Measurements from ENCODE around the gene FAAH2.
"Not testable (repeated sequence)": the region's sequence is repeated elsewhere in the genome, so short reads cannot be mapped to it uniquely, and the experiment has no call there.

FAAH2 gene

GRCh38 chrX:57286507-57287251 is at the start of gene FAAH2:
FAAH2 (plus strand) TSS chrX:57286706; CDS start chrX:57286826, 120 bp downstream.
- peak; percentile 2 for DNase-seq (ENCODE audit: low read depth, low spot score)

- no peak for DNase-seq (ENCODE audit: low read depth, low spot score)
Measured at GRCh38 chrX:57241967-57242366, 44.5 kb upstream of the FAAH2 start.

GRCh38 chrX:57251965-57252364 is 34.5 kb upstream of the FAAH2 start:
- DNase-seq (ENCODE audit: low read depth, low spot score), result no peak

DNA sequence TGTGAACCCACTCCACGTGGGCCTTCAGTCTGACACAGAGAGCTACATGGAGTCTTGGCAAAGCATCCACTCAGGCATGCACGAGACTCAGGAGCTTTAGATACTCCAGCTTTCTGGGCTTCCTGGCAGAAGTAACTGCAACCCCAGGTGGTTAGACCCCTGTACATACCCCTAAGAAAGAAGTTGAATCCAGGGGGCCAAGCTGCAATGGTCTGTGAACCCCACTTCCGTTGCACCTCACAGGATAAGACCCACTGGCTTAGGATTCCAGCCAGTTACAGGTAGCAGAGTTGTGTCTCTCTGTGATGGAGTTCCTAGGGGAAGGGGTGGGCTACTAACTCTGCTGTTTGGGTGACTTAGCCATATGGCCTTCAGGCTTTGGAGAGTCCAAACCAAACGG is 21.4 kb upstream of the FAAH2 start:
- DNase-seq (ENCODE audit: low read depth, low spot score), result no peak

DNA sequence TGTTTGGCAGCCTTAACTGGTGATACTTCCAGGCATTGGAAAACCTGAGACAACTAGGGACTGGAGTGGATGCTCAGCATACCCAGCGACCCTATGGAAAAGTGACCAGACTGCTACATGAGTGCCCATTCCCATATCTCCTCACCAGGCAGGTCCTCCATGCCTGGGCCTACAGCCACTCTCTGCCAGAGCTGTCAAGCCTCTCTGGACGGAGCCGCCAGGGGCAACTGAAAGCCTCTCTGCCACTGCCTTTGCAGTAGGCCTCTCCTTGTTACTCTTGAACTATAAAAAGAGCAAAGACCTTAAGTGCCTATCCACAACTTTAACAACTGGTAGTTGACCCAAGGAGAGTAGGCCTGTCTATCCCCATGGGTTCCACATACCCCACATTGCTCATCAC is 20.2 kb upstream of the FAAH2 start:
- DNase-seq (ENCODE audit: low read depth, low spot score), result no peak

DNA sequence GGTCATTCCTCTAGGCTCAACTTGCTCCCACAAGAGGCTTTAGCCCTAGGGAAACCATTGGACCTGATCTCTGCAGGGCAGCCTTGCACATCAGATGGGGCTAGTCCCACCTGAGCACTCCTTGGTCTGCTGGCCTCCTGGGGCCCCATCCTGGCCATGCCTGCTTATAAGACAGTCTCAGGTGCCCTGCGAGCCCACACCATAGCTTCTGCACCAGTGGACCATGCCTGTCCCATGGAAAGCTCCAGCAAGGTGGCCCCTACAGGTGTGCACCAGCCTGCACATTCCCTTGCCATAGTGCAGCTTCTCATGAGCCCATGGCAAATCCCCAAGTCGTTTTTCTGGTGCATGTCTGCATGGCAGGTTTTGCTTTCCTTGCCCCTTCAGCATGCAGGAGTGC is 19.6 kb upstream of the FAAH2 start:
- no peak for DNase-seq (ENCODE audit: low read depth, low spot score)

DNA sequence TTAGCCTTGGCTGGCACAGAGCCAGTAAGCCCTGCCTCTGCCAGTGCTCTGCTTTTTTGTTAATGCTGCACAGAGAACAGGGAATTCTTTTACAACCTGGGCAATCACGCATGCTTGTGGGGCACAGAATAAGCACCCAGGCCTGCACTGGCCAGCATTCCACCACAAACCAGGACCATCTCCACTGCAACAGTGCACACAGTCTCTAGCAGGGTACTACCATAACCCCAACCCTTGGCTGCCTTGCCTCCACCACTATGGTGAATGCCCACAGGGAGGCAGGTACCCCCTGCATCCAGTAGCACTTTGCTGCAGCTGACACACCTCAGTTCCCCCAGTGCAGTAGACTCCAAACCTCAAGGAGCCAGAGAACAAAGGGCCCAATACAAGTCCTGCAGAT is 19.2 kb upstream of the FAAH2 start:
- no peak for DNase-seq (ENCODE audit: low read depth, low spot score)

GRCh38 chrX:57270980-57271379 is 15.5 kb upstream of the FAAH2 start:
- no peak for DNase-seq (ENCODE audit: low read depth, low spot score)

GRCh38 chrX:57282568-57282967 is 3.9 kb upstream of the FAAH2 start:
- no peak for DNase-seq (ENCODE audit: low read depth, low spot score)

GRCh38 chrX:57285001-57285400 is 1.5 kb upstream of the FAAH2 start:
- DNase-seq (ENCODE audit: low read depth, low spot score), result no peak

- no peak for DNase-seq (ENCODE audit: low read depth, low spot score)
Measured at GRCh38 chrX:57289089-57289488, 2.6 kb downstream of the FAAH2 start.

GRCh38 chrX:57294961-57295360 is 8.5 kb downstream of the FAAH2 start:
- DNase-seq (ENCODE audit: low read depth, low spot score), result no peak

DNA sequence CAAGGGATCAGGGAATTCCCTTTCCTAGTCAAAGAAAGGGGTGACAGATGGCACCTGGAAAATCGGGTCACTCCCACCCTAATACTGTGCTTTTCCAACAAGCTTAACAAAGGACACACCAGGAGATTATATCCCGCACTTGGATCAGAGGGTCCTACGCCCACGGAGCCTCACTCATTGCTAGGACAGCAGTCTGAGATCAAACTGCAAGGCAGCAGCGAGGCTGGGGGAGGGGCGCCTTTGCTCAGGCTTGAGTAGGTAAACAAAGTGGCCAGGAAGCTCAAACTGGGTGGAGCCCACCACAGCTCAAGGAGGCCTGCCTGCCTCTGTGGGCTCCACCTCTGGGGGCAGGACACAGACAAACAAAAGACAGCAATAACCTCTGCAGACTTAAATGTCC is 9.2 kb downstream of the FAAH2 start:
- not testable (repeated sequence) for DNase-seq (ENCODE audit: low read depth, low spot score)

DNA sequence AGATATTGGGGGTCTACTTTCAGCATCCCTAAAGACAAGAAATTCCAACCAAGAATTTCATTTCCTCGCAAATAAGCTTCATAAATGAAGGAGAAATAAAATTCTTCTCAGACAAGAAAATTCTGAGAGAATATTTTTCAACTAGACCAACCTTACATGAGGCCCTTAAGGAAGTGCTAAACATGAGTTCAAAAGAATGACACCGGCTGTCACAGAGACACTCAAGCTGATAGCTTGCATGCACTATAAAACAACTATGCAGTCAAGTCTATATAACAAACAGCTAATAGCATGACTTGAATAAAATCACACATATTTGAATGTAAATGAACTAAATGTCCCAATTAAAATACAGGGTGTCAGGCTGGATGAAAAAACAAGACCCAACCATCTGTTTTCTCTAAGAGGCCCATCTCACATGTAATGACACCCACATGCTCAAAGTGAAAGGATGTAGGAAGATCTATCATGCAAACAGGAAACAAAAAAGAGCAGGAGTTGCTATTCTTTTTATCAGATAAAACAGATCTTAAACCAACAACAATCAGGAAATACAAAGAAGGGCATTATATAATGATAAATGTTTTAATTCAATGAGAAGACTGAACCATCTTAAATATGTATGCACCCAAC is 27.2 kb downstream of the FAAH2 start:
- DNase-seq (ENCODE audit: low read depth, low spot score), result no peak

DNA sequence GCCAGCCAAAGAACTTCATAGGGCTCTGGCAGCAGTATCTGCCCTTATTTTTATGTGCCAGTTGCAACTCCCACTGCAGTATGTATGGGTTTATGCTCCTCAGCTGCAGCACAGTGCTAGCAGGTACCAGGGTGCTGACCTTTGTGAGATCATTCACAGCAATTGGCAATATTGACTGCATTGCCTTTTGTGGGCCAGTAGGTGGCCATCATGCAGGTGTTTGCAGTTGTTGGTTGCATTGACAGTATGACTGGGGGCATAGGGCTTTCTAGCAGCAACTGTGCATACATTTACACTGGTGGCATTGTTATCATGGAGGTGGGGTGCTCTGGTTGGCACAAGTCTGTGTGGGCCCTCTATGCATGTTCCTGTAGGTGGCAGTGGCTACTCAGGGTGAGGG is 42.5 kb downstream of the FAAH2 start:
- DNase-seq (ENCODE audit: low read depth, low spot score), result no peak

- not testable (repeated sequence) for DNase-seq (ENCODE audit: low read depth, low spot score)
Measured at GRCh38 chrX:57335790-57336189, 49.3 kb downstream of the FAAH2 start.

DNA sequence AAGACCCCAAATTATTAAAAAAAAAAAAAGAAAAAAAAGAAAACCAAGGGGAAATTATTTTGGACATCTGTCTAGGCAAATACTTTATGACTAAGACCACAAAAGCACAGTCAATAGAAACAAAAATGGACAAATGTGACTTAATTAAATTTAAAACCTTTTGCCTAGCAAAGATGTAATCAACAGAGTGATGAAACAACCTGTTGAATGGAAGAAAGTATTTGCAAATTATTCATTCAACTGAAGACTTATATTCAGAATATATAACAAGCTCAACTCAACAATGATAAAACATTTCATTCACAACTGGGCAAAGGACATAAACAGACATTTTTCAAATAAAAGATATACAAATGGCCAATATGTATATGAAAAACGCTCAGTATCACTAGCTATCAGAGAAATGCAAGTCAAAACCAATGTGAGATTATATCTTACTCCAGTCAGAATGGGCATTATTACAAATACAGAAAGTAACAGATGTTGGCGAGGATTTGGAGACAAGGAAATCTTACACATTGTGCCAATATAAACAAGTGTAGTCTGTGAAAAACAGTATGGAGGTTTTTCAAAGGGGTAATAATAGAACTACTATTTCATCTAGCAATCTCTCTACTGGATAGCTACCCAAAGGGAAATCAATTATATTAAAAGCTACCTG is 67.1 kb downstream of the FAAH2 start:
- DNase-seq (ENCODE audit: low read depth, low spot score), result no peak

DNA sequence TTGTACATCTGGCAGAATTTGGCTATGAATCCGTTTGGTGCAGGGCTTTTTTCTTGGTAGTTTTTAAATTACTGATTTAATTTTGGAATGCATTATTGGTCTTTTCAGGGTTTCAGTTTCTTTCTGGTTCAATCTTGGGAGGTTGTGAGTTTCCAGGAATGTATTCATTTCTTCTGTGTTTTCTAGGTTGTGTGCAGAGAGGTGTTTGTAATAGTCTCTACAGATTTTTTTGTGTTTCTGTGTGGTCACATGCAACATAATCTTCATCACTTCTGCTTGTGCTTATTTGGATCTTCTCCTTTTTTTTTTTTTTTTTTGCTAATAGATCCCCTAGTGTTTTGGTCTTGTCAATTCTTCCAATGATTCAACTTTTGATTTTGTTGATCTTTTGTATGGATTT is 77.6 kb downstream of the FAAH2 start:
- no peak for DNase-seq (ENCODE audit: low read depth, low spot score)

GRCh38 chrX:57366430-57366829 is 79.9 kb downstream of the FAAH2 start:
- no peak for DNase-seq (ENCODE audit: low read depth, low spot score)

DNA sequence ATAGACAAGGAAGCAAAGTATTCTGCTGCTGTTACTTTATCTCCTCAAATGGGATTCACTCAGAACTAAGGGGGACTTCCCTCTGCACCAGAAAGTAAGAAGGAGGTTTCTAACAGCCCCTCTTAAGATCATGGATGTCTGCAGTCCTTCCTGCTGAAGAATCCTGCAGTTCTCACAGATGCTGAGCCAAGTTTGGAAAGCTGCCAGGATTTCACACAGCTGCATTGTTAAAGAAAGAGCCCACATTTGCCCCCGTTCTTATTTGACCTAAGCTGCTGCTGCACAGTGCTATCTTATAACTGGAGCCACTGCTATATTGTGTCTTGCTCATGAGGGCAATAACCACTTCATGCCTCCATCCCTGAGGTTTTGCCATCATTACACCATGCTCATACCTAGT is 81.1 kb downstream of the FAAH2 start:
- DNase-seq (ENCODE audit: low read depth, low spot score), result no peak

- no peak for DNase-seq (ENCODE audit: low read depth, low spot score)
Measured at GRCh38 chrX:57368158-57368557, 81.7 kb downstream of the FAAH2 start.

DNA sequence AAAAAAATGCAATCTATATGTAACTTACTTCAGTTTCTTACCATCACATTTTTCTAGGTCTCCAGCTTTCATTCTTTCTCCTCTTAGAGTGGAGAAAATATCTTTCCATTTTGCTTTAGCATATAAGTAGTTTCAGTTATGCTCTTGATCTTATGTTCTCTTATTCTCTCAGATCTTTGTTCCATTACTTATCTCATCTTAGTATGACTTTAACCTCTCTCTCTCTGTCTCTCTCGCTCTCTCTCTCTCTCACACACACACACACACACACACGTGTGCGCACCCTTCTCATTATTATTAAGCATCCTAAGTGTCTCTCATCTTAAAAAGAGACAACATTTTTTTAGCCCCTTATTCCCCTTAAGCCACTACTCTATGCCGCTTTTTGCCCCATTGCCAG is 92.8 kb downstream of the FAAH2 start:
- DNase-seq (ENCODE audit: low read depth, low spot score), result no peak

Measured in activated CD4-positive, CD25-positive, alpha-beta regulatory T cell treated with anti-CD3 and anti-CD28 coated beads, Interleukin-2, amount 50 U/mL, for 16 hours (primary cell).